IMR-90 (cell line): ENCODE results near the gene SLC6A12. TPM values are rescaled to one million over a fixed set of nuclear protein-coding genes. Genes with fewer than 3 reads are reported as not detected.

Source experiments
- ATAC-seq: fragments of 200-7000 bp; cut with Tn5 transposase; 2 replicates; pipeline ENCODE4 v1.9.1; 2020; ENCODE audit warnings: low read depth, mild to moderate bottlenecking, moderate library complexity
- BruUV-seq: library from RNA; stranded (reverse); fragments of 400-500 nt; replicated peaks from 2 replicates; lab custom pipeline; 2021; lab: Mats Ljungman, UMichigan
- CTCF ChIA-PET: fragments of 300-600 bp; formaldehyde crosslinking; extraction: SDS; loops from one replicate; lab custom pipeline; 2021; ENCODE audit warnings: antibody characterized with exemption; lab: Yijun Ruan, JAX
- POLR2A ChIA-PET: fragments of 300-600 bp; sonication (Branson Sonifier 250); formaldehyde crosslinking; loops from one replicate; lab custom pipeline; 2022; ENCODE audit warnings: antibody characterized with exemption; ENCODE audit not compliant: unreplicated experiment; lab: Charles Lee
- DNase-seq: peaks from one replicate; pipeline ENCODE4 v3.0.0; 2013
- H2AFZ ChIP-seq: replicated peaks from 2 replicates; pipeline ENCODE3; 2013; ENCODE audit warnings: low read length, mild to moderate bottlenecking; ENCODE audit not compliant: poor library complexity
- H2AK5ac ChIP-seq: 2 replicates; pipeline ENCODE4 v1.6.1; 2013; ENCODE audit warnings: low read depth, low read length, inconsistent platforms
- H2AK9ac ChIP-seq: replicated peaks from 2 replicates; pipeline ENCODE3; 2013; ENCODE audit warnings: mild to moderate bottlenecking, low read depth, low read length, moderate library complexity; ENCODE audit not compliant: poor library complexity
- H2BK120ac ChIP-seq: 2 replicates; pipeline ENCODE4 v1.6.1; 2013; ENCODE audit warnings: low read depth, low read length, inconsistent platforms
- H2BK15ac ChIP-seq: 3 replicates; pipeline ENCODE4 v1.6.1; 2013; ENCODE audit warnings: low read depth, low read length, inconsistent platforms
- H2BK20ac ChIP-seq: 2 replicates; pipeline ENCODE4 v1.6.1; 2013; ENCODE audit warnings: low read depth, mild to moderate bottlenecking, inconsistent platforms, low read length, moderate library complexity
- H2BK5ac ChIP-seq: 2 replicates; pipeline ENCODE4 v1.6.1; 2013; ENCODE audit warnings: mild to moderate bottlenecking, low read depth, low read length, inconsistent platforms; ENCODE audit not compliant: poor library complexity, severe bottlenecking
- H3K14ac ChIP-seq: replicated peaks from 2 replicates; pipeline ENCODE4 v1.6.1; 2013; ENCODE audit warnings: low read depth, low read length, inconsistent platforms
- H3K18ac ChIP-seq: 2 replicates; pipeline ENCODE4 v1.6.1; 2013; ENCODE audit warnings: low read depth, low read length, control low read depth
- H3K23ac ChIP-seq: 2 replicates; pipeline ENCODE4 v1.6.1; 2013; ENCODE audit warnings: low read depth, low read length, inconsistent platforms
- H3K27ac ChIP-seq: 2 replicates; pipeline ENCODE4 v1.5.1; 2013; ENCODE audit warnings: mild to moderate bottlenecking, control low read depth, low read length; ENCODE audit not compliant: insufficient read depth
- H3K27me3 ChIP-seq: 2 replicates; pipeline ENCODE4 v1.6.1; 2013; ENCODE audit warnings: low read length; ENCODE audit not compliant: control insufficient read depth, insufficient read depth
- H3K36me3 ChIP-seq: 2 replicates; pipeline ENCODE4 v1.6.1; 2013; ENCODE audit warnings: low read length, mixed read lengths; ENCODE audit not compliant: control insufficient read depth, insufficient read depth
- H3K4ac ChIP-seq: 2 replicates; pipeline ENCODE4 v1.6.1; 2013; ENCODE audit warnings: low read depth, low read length, inconsistent platforms
- H3K4me1 ChIP-seq: 2 replicates; pipeline ENCODE4 v1.6.1; 2013; ENCODE audit warnings: low read length, mixed read lengths; ENCODE audit not compliant: control insufficient read depth, insufficient read depth
- H3K4me2 ChIP-seq: 2 replicates; pipeline ENCODE4 v1.6.1; 2013; ENCODE audit warnings: low read depth, mild to moderate bottlenecking, control low read depth, low read length, moderate library complexity
- H3K4me3 ChIP-seq: 2 replicates; pipeline ENCODE4 v1.5.1; 2013; ENCODE audit warnings: low read depth, mild to moderate bottlenecking, control low read depth, low read length, moderate library complexity; ENCODE audit not compliant: insufficient read depth
- H3K56ac ChIP-seq: 2 replicates; pipeline ENCODE4 v1.6.1; 2013; ENCODE audit warnings: low read length, inconsistent platforms; ENCODE audit not compliant: insufficient read depth; ENCODE audit errors: extremely low read depth
- H3K79me1 ChIP-seq, 2 experiments: 2 replicates each; pipeline ENCODE4 v1.6.1; 2013; ENCODE audit warnings: low read length in 2 of 2, inconsistent platforms in 1 of 2, low read depth in 1 of 2
- H3K9ac ChIP-seq: 2 replicates; pipeline ENCODE4 v1.6.1; 2013; ENCODE audit warnings: low read depth, low read length, control low read depth
- H3K9me1 ChIP-seq: 2 replicates; pipeline ENCODE4 v1.6.1; 2013; ENCODE audit warnings: low read length, inconsistent platforms; ENCODE audit not compliant: insufficient read depth
- H3K9me3 ChIP-seq: 2 replicates; pipeline ENCODE4 v1.6.1; 2013; ENCODE audit warnings: low read length; ENCODE audit not compliant: control insufficient read depth, insufficient read depth
- H4K20me1 ChIP-seq: 2 replicates; pipeline ENCODE4 v1.6.1; 2013; ENCODE audit warnings: low read length, inconsistent platforms; ENCODE audit not compliant: insufficient read depth
- H4K5ac ChIP-seq: 2 replicates; pipeline ENCODE4 v1.6.1; 2013; ENCODE audit warnings: mild to moderate bottlenecking, low read depth, low read length, control low read depth
- H4K8ac ChIP-seq, 2 experiments: 2 replicates each; pipeline ENCODE4 v1.6.1; 2013; ENCODE audit warnings: low read depth in 2 of 2, low read length in 2 of 2, control low read depth in 1 of 2, inconsistent platforms in 1 of 2
- H4K91ac ChIP-seq: 2 replicates; pipeline ENCODE4 v1.6.1; 2013; ENCODE audit warnings: low read depth, low read length, inconsistent platforms; ENCODE audit not compliant: insufficient read depth
- BHLHE40 ChIP-seq: fragments of 150-350 bp; IDR thresholded peaks from 2 replicates; pipeline ENCODE4 v1.6.1; 2016; ENCODE audit warnings: mild to moderate bottlenecking, low read depth, low read length
- FOS ChIP-seq: fragments of 150-350 bp; IDR thresholded peaks from 2 replicates; pipeline ENCODE4 v1.6.1; 2016; ENCODE audit warnings: low read depth, low read length
- WGBS, 2 experiments: methylation state at CpG; one replicate each; pipeline versions ENCODE4 v1.1.5 to v1.1.7; 2013; ENCODE audit warnings: missing lambda C conversion rate in 2 of 2; ENCODE audit not compliant: insufficient read length in 1 of 2; ENCODE audit errors: extremely low coverage in 2 of 2; 5-methylcytosine and 5-hydroxymethylcytosine counted together
- dilution Hi-C: fragments of 300-500 bp; cut with HindIII; formaldehyde crosslinking; loops from one replicate; pipeline ENCODE4 v1.14.3; 2018; ENCODE audit warnings: low sequenced_read_pairs; ENCODE audit not compliant: unreplicated experiment
- in situ Hi-C: fragments of 300-500 bp; cut with MboI; formaldehyde crosslinking; loops from 3 replicates; pipeline ENCODE4 v1.14.3; 2019; ENCODE audit warnings: low sequenced_read_pairs, inconsistent platforms, mixed read lengths
- intact Hi-C: fragments of 100-400 bp; cut with micrococcal nuclease; formaldehyde crosslinking; loops from 2 replicates; pipeline ENCODE4 v1.10.0; 2022
- polyA plus RNA-seq, 3 experiments: library from polyadenylated mRNA; depleted of rRNA; stranded (reverse); fragments of >200 nt; gene quantifications; 2 replicates each; pipeline ENCODE4 v1.2.3, GENCODE V29; 2012; ENCODE audit warnings: low replicate concordance in 1 of 3
- total RNA-seq: library from RNA; depleted of rRNA; stranded (reverse); fragments of >200 nt; gene quantifications from 2 replicates; pipeline ENCODE4 v1.2.3, GENCODE V29; 2012
- TF ChIP-seq, protein P1 (sequence below): fragments of 150-350 bp; IDR thresholded peaks from 2 replicates; pipeline ENCODE4 v1.6.1; 2016; ENCODE audit warnings: low read depth, mild to moderate bottlenecking, low read length, moderate library complexity, borderline replicate concordance
- TF ChIP-seq, protein P2 (sequence below): conservative IDR thresholded peaks from 2 replicates; pipeline ENCODE4 v1.5.1; 2012; ENCODE audit warnings: mild to moderate bottlenecking, low read depth, low read length, improper control_type of control experiment

Gene SLC6A12
- total and polyA plus RNA-seq, 2 of the 4 experiments (the other 2 are of a cell fraction): not detected

DNA sequence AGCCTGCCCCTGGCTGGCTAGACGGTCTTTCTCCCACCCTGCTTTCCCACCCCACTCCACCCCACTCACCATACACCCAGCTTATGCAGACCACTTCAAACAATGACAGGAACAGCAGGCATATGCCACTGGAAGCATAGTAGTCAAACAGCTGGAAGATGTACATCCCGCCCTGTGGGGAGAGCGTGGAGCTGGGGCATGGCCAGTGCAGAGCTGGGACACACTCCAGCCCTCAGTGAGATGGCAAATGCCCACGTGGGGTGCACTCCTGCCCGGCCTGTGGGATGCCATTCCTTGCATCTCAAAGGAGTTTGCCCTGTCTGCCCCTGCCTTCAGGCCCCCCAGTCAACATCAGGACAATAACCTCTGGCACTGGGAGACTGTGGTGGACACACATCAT, 18.8 kb downstream of the SLC6A12 start:
- Histone ChIP-seq H3K4me2 (no peak overlapping the region), H3K79me1 (no peaks in the 10 kb centered on the region), H3K4me3 (no peak overlapping the region), H3K4ac (no peak overlapping the region), H4K5ac (no peak overlapping the region), H3K9me1 (no peaks in the 10 kb centered on the region), H3K4me1 (no peaks in the 10 kb centered on the region), H2AK5ac (no peak overlapping the region), H2AK9ac (no peak overlapping the region), H3K18ac (no peak overlapping the region), H2AFZ (no peak overlapping the region), H3K27ac (no peak overlapping the region), H3K36me3 (no peaks in the 10 kb centered on the region), H2BK5ac (no peak overlapping the region), H4K8ac (no peak overlapping the region), H2BK120ac (no peak overlapping the region), H3K9ac (no peak overlapping the region), H3K56ac (no peak overlapping the region), H3K9me3 (peaks cover 2% of the 10 kb centered on the region; the same call in 1 of the 2 replicates), H2BK20ac (no peak overlapping the region), H3K14ac (no peak overlapping the region), H4K20me1 (no peaks in the 10 kb centered on the region), H4K91ac (no peak overlapping the region), H3K27me3 (peaks cover 58% of the 10 kb centered on the region), H2BK15ac (no peak overlapping the region), H3K23ac (no peak overlapping the region)
- ChIA-PET CTCF (no interaction called here), POLR2A (no interaction called here)
- 4% methylated on average over 3 of the region's 5 CpGs; no CpG with 5 or more reads in 1 of the 2 experiments for WGBS, 2 experiments
- TF ChIP-seq, protein P1, sequence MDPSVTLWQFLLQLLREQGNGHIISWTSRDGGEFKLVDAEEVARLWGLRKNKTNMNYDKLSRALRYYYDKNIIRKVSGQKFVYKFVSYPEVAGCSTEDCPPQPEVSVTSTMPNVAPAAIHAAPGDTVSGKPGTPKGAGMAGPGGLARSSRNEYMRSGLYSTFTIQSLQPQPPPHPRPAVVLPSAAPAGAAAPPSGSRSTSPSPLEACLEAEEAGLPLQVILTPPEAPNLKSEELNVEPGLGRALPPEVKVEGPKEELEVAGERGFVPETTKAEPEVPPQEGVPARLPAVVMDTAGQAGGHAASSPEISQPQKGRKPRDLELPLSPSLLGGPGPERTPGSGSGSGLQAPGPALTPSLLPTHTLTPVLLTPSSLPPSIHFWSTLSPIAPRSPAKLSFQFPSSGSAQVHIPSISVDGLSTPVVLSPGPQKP: no peak
- TF ChIP-seq BHLHE40 (no peak), FOS (no peak)
- TF ChIP-seq, protein P2, sequence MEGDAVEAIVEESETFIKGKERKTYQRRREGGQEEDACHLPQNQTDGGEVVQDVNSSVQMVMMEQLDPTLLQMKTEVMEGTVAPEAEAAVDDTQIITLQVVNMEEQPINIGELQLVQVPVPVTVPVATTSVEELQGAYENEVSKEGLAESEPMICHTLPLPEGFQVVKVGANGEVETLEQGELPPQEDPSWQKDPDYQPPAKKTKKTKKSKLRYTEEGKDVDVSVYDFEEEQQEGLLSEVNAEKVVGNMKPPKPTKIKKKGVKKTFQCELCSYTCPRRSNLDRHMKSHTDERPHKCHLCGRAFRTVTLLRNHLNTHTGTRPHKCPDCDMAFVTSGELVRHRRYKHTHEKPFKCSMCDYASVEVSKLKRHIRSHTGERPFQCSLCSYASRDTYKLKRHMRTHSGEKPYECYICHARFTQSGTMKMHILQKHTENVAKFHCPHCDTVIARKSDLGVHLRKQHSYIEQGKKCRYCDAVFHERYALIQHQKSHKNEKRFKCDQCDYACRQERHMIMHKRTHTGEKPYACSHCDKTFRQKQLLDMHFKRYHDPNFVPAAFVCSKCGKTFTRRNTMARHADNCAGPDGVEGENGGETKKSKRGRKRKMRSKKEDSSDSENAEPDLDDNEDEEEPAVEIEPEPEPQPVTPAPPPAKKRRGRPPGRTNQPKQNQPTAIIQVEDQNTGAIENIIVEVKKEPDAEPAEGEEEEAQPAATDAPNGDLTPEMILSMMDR: no peak
- no peak for DNase-seq
- no peak for ATAC-seq
- intact Hi-C loops (no loop called here), in situ Hi-C loops (no loop called here), dilution Hi-C loops (no loop called here)
- no TSS peak for BruUV-seq
